WERI-Rb-1 (cell line): ENCODE measurements around the gene ZNF81.
"Not testable (repeated sequence)": the region's sequence is repeated elsewhere in the genome, so short reads cannot be mapped to it uniquely, and the experiment has no call there.

Experiments
- DNase-seq: peaks from one replicate; pipeline ENCODE4 v3.0.0-alpha.2; 2020
- H3K27ac ChIP-seq: fragments of 250-450 bp; sonication (Bioruptor Pico); 2 replicates; pipeline ENCODE4 v1.5.1; 2020; ENCODE audit warnings: mild to moderate bottlenecking, moderate library complexity
- H3K27me3 ChIP-seq: fragments of 250-450 bp; sonication (Bioruptor Pico); 2 replicates; pipeline ENCODE4 v1.5.1; 2021; ENCODE audit warnings: mild to moderate bottlenecking, low read depth, moderate library complexity; ENCODE audit not compliant: insufficient read depth, severe bottlenecking
- H3K36me3 ChIP-seq: fragments of 250-450 bp; sonication (Bioruptor Pico); 2 replicates; pipeline ENCODE4 v1.5.1; 2020; ENCODE audit warnings: mild to moderate bottlenecking, moderate library complexity
- H3K4me3 ChIP-seq: 2 replicates; pipeline ENCODE4 v1.5.1; 2011; ENCODE audit warnings: low read depth, mild to moderate bottlenecking, control low read depth, low read length
- H3K9me3 ChIP-seq: fragments of 250-450 bp; sonication (Bioruptor Pico); 2 replicates; pipeline ENCODE4 v1.5.1; 2021; ENCODE audit warnings: mild to moderate bottlenecking, moderate library complexity; ENCODE audit not compliant: severe bottlenecking
- CTCF ChIP-seq: IDR thresholded peaks from 2 replicates; pipeline ENCODE4 v1.5.1; 2011; ENCODE audit warnings: low read depth, mild to moderate bottlenecking, control low read depth, inconsistent platforms, low read length

Gene ZNF81

GRCh38 chrX:47838361-47838760, 1.7 kb downstream of the ZNF81 start:
- DNase-seq = no peak
- Histone ChIP-seq H3K4me3 (no peak overlapping the region), H3K27me3 (no peaks in the 10 kb centered on the region), H3K36me3 (no peaks in the 10 kb centered on the region), H3K9me3 (no peaks in the 10 kb centered on the region), H3K27ac (no peak overlapping the region)
- TF ChIP-seq CTCF = no peak

GRCh38 chrX:47840111-47840510, 3.4 kb downstream of the ZNF81 start:
- TF ChIP-seq CTCF = no peak
- Histone ChIP-seq H3K36me3 (no peaks in the 10 kb centered on the region), H3K27me3 (no peaks in the 10 kb centered on the region), H3K27ac (no peak overlapping the region), H3K4me3 (no peak overlapping the region), H3K9me3 (no peaks in the 10 kb centered on the region)
- no peak for DNase-seq

- no peak overlapping the region for H3K27ac ChIP-seq
- no peaks in the 10 kb centered on the region for H3K27me3 ChIP-seq
- H3K4me3 ChIP-seq = no peak overlapping the region
- H3K36me3 ChIP-seq = peaks cover 2% of the 10 kb centered on the region; the same call in 1 of the 2 replicates
- no peak for TF ChIP-seq CTCF
- DNase-seq = no peak
- H3K9me3 ChIP-seq = no peaks in the 10 kb centered on the region
Observed at GRCh38 chrX:47843363-47843762, 6.7 kb downstream of the ZNF81 start.

GRCh38 chrX:47844117-47844516, 7.4 kb downstream of the ZNF81 start:
- TF ChIP-seq CTCF = no peak

GRCh38 chrX:47846040-47846439, 9.3 kb downstream of the ZNF81 start:
- H3K9me3 ChIP-seq = no peaks in the 10 kb centered on the region
- no peak overlapping the region for H3K4me3 ChIP-seq
- H3K27me3 ChIP-seq = no peaks in the 10 kb centered on the region
- TF ChIP-seq CTCF = no peak
- H3K27ac ChIP-seq = no peak overlapping the region
- H3K36me3 ChIP-seq = peaks cover 6% of the 10 kb centered on the region
- no peak for DNase-seq

More at GRCh38 chrX:47844117-47844516, 7.4 kb downstream of the ZNF81 start:
- peaks cover 4% of the 10 kb centered on the region for H3K36me3 ChIP-seq
- no peak for DNase-seq
- H3K4me3 ChIP-seq = no peak overlapping the region
- no peaks in the 10 kb centered on the region for H3K27me3 ChIP-seq
- no peaks in the 10 kb centered on the region for H3K9me3 ChIP-seq
- H3K27ac ChIP-seq = no peak overlapping the region

- no peak overlapping the region for H3K27ac ChIP-seq
- TF ChIP-seq CTCF = no peak
- peaks cover 6% of the 10 kb centered on the region for H3K36me3 ChIP-seq
- no peak overlapping the region for H3K4me3 ChIP-seq
- no peak for DNase-seq
- H3K27me3 ChIP-seq = no peaks in the 10 kb centered on the region
- H3K9me3 ChIP-seq = no peaks in the 10 kb centered on the region
Observed at GRCh38 chrX:47849778-47850177, 13.1 kb downstream of the ZNF81 start.

GRCh38 chrX:47850389-47850788, 13.7 kb downstream of the ZNF81 start:
- not testable (repeated sequence) for H3K9me3 ChIP-seq, H3K36me3 ChIP-seq, H3K27ac ChIP-seq, DNase-seq, H3K27me3 ChIP-seq, H3K4me3 ChIP-seq
